ENCODE results near the gene ZNF326.
A peak's percentile ranks its signal among the peaks of the same experiment; 100 is the strongest.
"Not testable (repeated sequence)": the region's sequence is repeated elsewhere in the genome, so short reads cannot be mapped to it uniquely, and the experiment has no call there.

ZNF326 gene

DNA sequence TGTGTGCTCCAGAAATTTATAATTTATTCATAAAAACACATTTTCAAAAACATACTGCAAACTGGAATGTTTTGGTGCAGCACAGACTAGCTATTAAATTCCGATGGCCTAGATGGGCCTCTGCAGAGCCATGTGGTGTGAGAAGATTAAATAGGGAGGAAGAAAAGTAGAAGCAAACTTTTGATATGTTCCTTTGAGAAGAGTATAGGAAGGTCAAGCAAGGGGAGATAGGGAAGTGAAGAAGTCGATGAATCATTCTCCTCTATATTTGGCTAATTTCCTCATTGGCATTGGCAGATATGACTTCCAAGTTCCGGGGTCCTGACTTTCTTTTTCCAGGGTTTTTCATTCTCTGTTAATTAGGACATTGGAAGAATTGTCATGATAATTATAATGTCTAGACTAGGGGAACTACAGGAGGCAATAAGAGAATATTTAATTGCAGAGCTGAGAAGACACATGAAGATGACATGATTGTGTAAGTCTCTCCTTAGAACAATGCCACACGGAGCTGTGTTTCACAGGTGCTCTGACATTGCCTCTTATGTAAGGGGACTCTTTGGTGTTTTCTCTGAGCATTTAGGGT lies 19.3 kb upstream of the ZNF326 start:
- DNase-seq (ENCODE audit: low read depth): no peak
- TF ChIP-seq, protein P1, sequence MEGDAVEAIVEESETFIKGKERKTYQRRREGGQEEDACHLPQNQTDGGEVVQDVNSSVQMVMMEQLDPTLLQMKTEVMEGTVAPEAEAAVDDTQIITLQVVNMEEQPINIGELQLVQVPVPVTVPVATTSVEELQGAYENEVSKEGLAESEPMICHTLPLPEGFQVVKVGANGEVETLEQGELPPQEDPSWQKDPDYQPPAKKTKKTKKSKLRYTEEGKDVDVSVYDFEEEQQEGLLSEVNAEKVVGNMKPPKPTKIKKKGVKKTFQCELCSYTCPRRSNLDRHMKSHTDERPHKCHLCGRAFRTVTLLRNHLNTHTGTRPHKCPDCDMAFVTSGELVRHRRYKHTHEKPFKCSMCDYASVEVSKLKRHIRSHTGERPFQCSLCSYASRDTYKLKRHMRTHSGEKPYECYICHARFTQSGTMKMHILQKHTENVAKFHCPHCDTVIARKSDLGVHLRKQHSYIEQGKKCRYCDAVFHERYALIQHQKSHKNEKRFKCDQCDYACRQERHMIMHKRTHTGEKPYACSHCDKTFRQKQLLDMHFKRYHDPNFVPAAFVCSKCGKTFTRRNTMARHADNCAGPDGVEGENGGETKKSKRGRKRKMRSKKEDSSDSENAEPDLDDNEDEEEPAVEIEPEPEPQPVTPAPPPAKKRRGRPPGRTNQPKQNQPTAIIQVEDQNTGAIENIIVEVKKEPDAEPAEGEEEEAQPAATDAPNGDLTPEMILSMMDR (IDR thresholded peaks at IDR 0.05; ENCODE audit: insufficient read depth, low read depth, low read length, missing control alignments): no peak
- no peak overlapping the region for H3K4me3 ChIP-seq (ENCODE audit: low read length)

DNA sequence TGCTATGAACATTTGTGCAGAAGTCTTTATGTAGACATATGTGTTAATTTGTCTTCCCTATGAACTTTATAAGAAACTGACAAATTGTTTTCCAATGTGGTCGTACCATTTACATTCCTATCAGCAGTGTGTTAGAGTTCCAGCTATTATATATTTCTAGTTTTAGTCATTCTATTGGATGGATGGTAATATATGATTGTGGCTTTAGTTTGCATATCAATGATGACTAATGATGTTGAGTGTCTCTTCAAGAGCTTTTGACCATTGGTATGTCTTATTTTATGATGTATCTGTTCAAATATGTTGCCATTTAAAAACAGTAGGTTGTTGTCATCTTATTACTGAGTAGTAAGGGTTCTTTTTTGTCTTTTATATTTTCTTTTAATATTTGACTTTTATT lies 16.2 kb upstream of the ZNF326 start:
- H3K4me3 ChIP-seq (ENCODE audit: low read length): no peak overlapping the region
- DNase-seq (ENCODE audit: low read depth): no peak
- TF ChIP-seq, protein P1 (IDR thresholded peaks at IDR 0.05; ENCODE audit: insufficient read depth, low read depth, low read length, missing control alignments): no peak

DNA sequence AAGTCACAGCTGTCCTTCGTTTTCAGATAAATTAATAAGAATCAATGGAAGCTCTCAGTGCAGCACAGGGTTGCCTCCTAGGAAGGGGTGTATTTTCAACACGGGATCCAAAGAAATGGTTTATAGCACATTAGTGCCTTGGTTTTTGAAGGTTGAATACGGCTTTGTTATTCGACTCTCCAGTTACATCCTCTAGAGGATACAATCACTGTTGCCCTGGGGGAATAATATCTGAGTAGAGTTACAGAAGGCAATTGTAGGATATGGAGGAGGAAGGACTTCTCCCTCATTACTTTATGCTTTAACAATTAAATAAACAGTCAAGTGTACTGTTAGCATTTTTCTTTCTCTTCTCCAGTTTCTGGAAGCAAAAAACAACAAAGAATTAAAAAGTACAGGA lies 14.3 kb upstream of the ZNF326 start:
- peak; percentile 40 for DNase-seq (ENCODE audit: low read depth)
- TF ChIP-seq, protein P1 (IDR thresholded peaks at IDR 0.05; ENCODE audit: insufficient read depth, low read depth, low read length, missing control alignments): no peak
- no peak overlapping the region for H3K4me3 ChIP-seq (ENCODE audit: low read length)

GRCh38 chr1:89982846-89983245 lies 12.1 kb upstream of the ZNF326 start:
- H3K4me3 ChIP-seq (ENCODE audit: low read length); DNase-seq (ENCODE audit: low read depth): not testable (repeated sequence)

DNA sequence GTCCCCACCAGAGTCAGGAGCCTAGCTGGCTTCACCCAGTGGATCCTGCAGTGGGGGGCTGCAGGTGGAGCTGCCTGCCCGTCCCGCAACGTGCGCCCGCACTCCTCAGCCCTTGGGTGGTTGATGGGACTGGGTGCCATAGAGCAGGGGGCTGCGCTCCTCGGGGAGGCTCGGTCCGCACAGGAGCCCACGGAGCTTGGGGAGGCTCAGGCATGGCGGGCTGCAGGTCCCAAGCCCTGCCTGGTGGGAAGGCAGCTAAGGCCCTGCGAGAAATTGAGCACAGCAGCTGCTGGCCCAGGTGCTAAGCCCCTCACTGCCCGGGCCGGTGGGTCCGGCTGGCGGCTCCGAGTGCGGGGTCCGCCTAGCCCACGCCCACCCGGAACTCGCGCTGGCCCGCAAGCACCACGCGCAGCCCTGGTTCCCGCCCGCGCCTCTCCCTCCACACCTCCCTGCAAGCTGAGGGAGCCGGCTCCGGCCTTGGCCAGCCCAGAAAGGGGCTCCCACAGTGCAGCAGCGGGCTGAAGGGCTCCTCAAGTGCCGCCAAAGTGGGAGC lies 10.3 kb upstream of the ZNF326 start:
- not testable (repeated sequence) for H3K4me3 ChIP-seq (ENCODE audit: low read length); DNase-seq (ENCODE audit: low read depth)

DNA sequence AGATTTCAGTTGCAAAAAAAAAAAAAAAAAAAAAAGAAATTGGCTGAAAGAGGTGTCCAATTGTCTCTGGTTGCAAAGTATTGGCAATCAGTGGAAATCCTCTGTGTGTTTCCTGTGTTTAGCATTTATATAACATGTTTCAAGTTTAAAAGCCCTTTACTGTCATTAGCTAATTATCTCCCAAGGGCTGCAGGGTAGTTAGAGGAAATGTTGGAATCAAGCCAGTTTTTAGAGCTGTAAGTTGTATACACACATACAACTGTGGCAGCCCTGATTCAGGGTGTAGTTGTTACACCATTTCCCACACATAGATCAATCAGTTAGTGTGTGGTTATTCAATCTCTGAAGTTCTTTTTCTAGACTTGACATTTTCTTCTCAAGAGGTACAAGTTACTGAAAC lies 8.9 kb upstream of the ZNF326 start:
- no peak overlapping the region for H3K4me3 ChIP-seq (ENCODE audit: low read length)
- no peak for DNase-seq (ENCODE audit: low read depth)
- TF ChIP-seq, protein P1 (IDR thresholded peaks at IDR 0.05; ENCODE audit: insufficient read depth, low read depth, low read length, missing control alignments): no peak

DNA sequence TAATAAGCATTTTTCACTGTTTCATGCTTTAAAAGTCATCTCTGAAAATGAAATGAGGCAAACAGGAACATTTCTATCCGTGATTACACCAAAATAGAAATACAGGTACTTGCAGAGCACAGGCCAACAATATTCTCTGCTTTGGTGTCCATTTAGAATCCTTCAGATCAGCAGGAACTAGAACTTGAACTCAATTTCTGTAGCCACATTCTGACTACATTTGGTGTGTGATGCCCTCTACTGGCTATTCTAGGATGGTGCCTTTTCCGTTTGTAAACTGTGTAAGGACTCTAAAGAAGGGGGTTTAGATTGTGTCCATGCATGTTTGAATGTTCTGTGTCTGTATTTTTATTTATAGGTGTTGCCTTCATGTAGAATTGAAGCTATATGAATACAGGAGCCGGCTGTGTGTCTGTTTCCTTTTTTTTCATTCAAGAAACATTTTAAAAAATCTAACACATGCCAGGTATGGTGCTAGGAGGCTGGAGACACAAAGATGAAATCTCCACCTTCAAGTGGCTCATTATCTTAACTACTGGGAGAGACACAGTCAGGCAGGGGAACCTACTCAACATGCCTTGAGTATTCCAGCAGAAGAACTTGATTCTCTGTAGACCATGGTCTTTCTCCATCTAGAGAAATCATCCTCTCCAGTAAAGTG lies 7.6 kb upstream of the ZNF326 start:
- DNase-seq (ENCODE audit: low read depth): peak; percentile 79
- TF ChIP-seq, protein P1 (IDR thresholded peaks at IDR 0.05; ENCODE audit: insufficient read depth, low read depth, low read length, missing control alignments): peak; percentile 91
- H3K4me3 ChIP-seq (ENCODE audit: low read length): no peak overlapping the region

DNA sequence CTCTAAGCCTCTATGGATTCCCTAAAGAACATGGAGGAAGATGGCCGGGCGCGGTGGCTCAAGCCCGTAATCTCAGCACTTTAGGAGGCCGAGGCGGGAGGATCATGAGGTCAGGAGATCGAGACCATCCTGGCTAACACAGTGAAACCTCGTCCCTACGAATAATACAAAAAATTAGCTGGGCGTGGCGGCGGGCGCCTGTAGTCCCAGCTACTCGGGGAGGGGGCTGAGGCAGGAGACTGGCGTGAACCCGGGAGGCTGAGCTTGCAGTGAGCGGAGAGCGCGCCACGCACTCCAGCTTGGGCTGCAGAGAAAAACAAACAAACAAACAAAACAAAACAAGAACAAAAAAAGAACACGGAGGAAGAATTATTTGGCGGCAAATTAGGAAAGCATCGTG lies 5.8 kb upstream of the ZNF326 start:
- TF ChIP-seq, protein P1 (IDR thresholded peaks at IDR 0.05; ENCODE audit: insufficient read depth, low read depth, low read length, missing control alignments): no peak
- no peak for DNase-seq (ENCODE audit: low read depth)
- no peak overlapping the region for H3K4me3 ChIP-seq (ENCODE audit: low read length)
